Panc1 (cell line): ENCODE results near the gene ASMTL. TPM values are rescaled to one million over a fixed set of nuclear protein-coding genes. Genes with fewer than 3 reads are reported as not detected.

Source experiments
- ATAC-seq: fragments of 200-7000 bp; cut with Tn5 transposase; 2 replicates; pipeline ENCODE4 v1.9.1; 2020; ENCODE audit warnings: mild to moderate bottlenecking, moderate library complexity
- BruUV-seq: library from RNA; stranded (reverse); fragments of 400-500 nt; replicated peaks from 2 replicates; lab custom pipeline; 2021; lab: Mats Ljungman, UMichigan
- CTCF ChIA-PET: fragments of 300-600 bp; sonication (Branson Sonifier 250); formaldehyde crosslinking; loops from one replicate; lab custom pipeline; 2022; ENCODE audit warnings: antibody characterized with exemption; lab: Charles Lee
- POLR2A ChIA-PET: fragments of 300-600 bp; sonication (Branson Sonifier 250); formaldehyde crosslinking; loops from one replicate; lab custom pipeline; 2022; ENCODE audit warnings: antibody characterized with exemption; lab: Charles Lee
- DNase-seq: peaks from one replicate; pipeline ENCODE4 v3.0.0-alpha.2; 2010; ENCODE audit warnings: low read depth, low spot score
- H3K27ac ChIP-seq: 2 replicates; pipeline ENCODE4 v1.5.1; 2011; ENCODE audit warnings: mild to moderate bottlenecking, low read length, inconsistent platforms
- H3K27me3 ChIP-seq: fragments of 200-500 bp; sonication (Bioruptor generic); 2 replicates; pipeline ENCODE4 v1.6.0; 2014; ENCODE audit warnings: low read length, inconsistent platforms; ENCODE audit not compliant: control insufficient read depth, insufficient read depth
- H3K36me3 ChIP-seq: fragments of 200-500 bp; sonication (Bioruptor generic); 2 replicates; pipeline ENCODE4 v1.5.1; 2014; ENCODE audit warnings: inconsistent platforms, mild to moderate bottlenecking, low read length, moderate library complexity; ENCODE audit not compliant: control insufficient read depth, insufficient read depth
- H3K4me1 ChIP-seq: 2 replicates; pipeline ENCODE4 v1.5.1; 2011; ENCODE audit warnings: inconsistent platforms, mild to moderate bottlenecking, low read length, moderate library complexity; ENCODE audit not compliant: control insufficient read depth, insufficient read depth
- H3K4me3 ChIP-seq, 2 experiments: 2 replicates each; pipeline ENCODE4 v1.5.1; 2011 to 2012; ENCODE audit warnings: low read depth in 2 of 2, low read length in 2 of 2, mild to moderate bottlenecking in 2 of 2, inconsistent platforms in 1 of 2, moderate library complexity in 1 of 2
- H3K9me3 ChIP-seq: fragments of 200-500 bp; sonication (Bioruptor generic); 2 replicates; pipeline ENCODE4 v1.5.1; 2014; ENCODE audit warnings: low read depth, mild to moderate bottlenecking, inconsistent platforms, low read length, moderate library complexity; ENCODE audit not compliant: control insufficient read depth, insufficient read depth
- POLR2AphosphoS5 ChIP-seq: IDR thresholded peaks from 2 replicates; pipeline ENCODE4 v1.6.1; 2012; ENCODE audit warnings: mild to moderate bottlenecking, low read depth, low read length, moderate library complexity
- REST ChIP-seq, 2 experiments: IDR thresholded peaks; 2 replicates each; pipeline ENCODE4 v1.6.1; 2011 to 2012; ENCODE audit warnings: low read depth in 2 of 2, control low read depth in 1 of 2, low read length in 1 of 2, mild to moderate bottlenecking in 1 of 2, moderate library complexity in 1 of 2; ENCODE audit not compliant: insufficient read depth in 1 of 2
- SIN3A ChIP-seq: IDR thresholded peaks from 2 replicates; pipeline ENCODE4 v1.6.1; 2012; ENCODE audit warnings: low read depth, mild to moderate bottlenecking, low read length, moderate library complexity, borderline replicate concordance; ENCODE audit not compliant: insufficient read depth
- TCF7L2 ChIP-seq: IDR thresholded peaks from 2 replicates; pipeline ENCODE4 v1.6.1; 2011; ENCODE audit warnings: mild to moderate bottlenecking, low read depth, low read length, inconsistent platforms
- in situ Hi-C: cut with HindIII; loops from 2 replicates; pipeline ENCODE4 v1.10.0; 2016; ENCODE audit warnings: low sequenced_read_pairs, low pct_unique_long_range_greater_than_20kb
- intact Hi-C: fragments of 100-400 bp; cut with micrococcal nuclease; formaldehyde crosslinking; loops from one replicate; pipeline ENCODE4 v1.10.0; 2022; ENCODE audit not compliant: unreplicated experiment
- total RNA-seq: library from RNA; stranded (reverse); gene quantifications from one replicate; pipeline ENCODE4 v1.2.1, GENCODE V29; 2021; ENCODE audit not compliant: unreplicated experiment
- TF ChIP-seq, protein P1 (sequence below): fragments of 450-650 bp; IDR thresholded peaks from 2 replicates; pipeline ENCODE4 v1.5.1; 2017; ENCODE audit warnings: mild to moderate bottlenecking

ASMTL gene
- total RNA-seq, 1 experiment from 2014 or later, result 16.5 TPM

GRCh38 chrX:1442724-1443367 is 9.9 kb downstream of the ASMTL start:
- Histone ChIP-seq H3K9me3 (no peaks in the 10 kb centered on the region), H3K4me1 (no peaks in the 10 kb centered on the region), H3K27me3 (no peaks in the 10 kb centered on the region), H3K27ac (no peak overlapping the region), H3K36me3 (no peaks in the 10 kb centered on the region), H3K4me3 (no peak overlapping the region)
- intact Hi-C loops (no loop called here), in situ Hi-C loops (no loop called here)
- ChIA-PET CTCF (no interaction called here), POLR2A (no interaction called here)
- BruUV-seq, result no TSS peak
- TF ChIP-seq POLR2AphosphoS5, result no peak
- TF ChIP-seq, protein P1, sequence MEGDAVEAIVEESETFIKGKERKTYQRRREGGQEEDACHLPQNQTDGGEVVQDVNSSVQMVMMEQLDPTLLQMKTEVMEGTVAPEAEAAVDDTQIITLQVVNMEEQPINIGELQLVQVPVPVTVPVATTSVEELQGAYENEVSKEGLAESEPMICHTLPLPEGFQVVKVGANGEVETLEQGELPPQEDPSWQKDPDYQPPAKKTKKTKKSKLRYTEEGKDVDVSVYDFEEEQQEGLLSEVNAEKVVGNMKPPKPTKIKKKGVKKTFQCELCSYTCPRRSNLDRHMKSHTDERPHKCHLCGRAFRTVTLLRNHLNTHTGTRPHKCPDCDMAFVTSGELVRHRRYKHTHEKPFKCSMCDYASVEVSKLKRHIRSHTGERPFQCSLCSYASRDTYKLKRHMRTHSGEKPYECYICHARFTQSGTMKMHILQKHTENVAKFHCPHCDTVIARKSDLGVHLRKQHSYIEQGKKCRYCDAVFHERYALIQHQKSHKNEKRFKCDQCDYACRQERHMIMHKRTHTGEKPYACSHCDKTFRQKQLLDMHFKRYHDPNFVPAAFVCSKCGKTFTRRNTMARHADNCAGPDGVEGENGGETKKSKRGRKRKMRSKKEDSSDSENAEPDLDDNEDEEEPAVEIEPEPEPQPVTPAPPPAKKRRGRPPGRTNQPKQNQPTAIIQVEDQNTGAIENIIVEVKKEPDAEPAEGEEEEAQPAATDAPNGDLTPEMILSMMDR, result no peak
- no peak for TF ChIP-seq REST (IDR thresholded peaks at IDR 0.05; ENCODE audit: insufficient read depth in 1 of 2, low read depth in 2 of 2, low read length in 1 of 2)
- TF ChIP-seq SIN3A, result no peak
- TF ChIP-seq TCF7L2, result no peak
- no peak for DNase-seq
- no peak for ATAC-seq

DNA sequence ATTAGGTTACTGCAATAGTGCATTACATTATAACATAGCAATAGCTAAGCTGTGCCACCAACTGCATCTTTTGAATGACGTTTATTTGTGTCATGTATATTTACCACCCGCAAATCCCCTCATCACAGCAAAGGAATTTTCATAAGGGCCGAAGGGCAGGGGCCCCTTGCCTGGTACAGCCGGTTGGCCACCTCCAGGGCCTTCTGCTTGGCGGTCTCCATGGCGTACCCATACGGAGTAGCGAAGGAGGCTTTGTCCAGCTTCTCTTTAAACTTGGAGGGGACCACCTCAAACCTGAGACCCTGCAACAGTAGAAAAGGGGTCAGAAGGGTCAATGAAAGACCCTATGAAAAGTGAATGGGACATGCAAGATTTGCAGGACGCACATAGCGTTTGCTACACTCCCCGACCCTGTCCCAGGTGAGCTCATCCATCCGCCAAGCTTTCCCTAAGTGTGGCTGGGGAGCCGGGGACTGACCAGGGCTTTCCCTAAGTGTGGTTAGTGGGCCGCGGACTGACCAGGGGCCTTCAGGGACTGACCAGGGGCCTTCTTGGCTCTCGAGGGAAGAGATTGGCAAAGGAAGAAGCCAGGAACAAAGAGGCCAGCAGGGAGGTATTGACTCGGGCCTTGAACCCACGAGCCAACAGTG is 10.6 kb downstream of the ASMTL start:
- no peak for TF ChIP-seq REST (IDR thresholded peaks at IDR 0.05; ENCODE audit: insufficient read depth in 1 of 2, low read depth in 2 of 2, low read length in 1 of 2)
- TF ChIP-seq, protein P1, result no peak
- no peak for TF ChIP-seq POLR2AphosphoS5
- TF ChIP-seq TCF7L2, result no peak
- TF ChIP-seq SIN3A, result no peak

More for the DNA sequence above, 10.6 kb downstream of the ASMTL start:
- H3K27me3 ChIP-seq, result no peaks in the 10 kb centered on the region
- no peaks in the 10 kb centered on the region for H3K4me1 ChIP-seq
- CTCF ChIA-PET, result no interaction called here
- DNase-seq, result no peak
- in situ Hi-C loops, result no loop called here
- no peak overlapping the region for H3K4me3 ChIP-seq
- intact Hi-C loops, result no loop called here
- H3K27ac ChIP-seq, result no peak overlapping the region
- H3K36me3 ChIP-seq, result no peaks in the 10 kb centered on the region
- no TSS peak for BruUV-seq
- H3K9me3 ChIP-seq, result no peaks in the 10 kb centered on the region
- POLR2A ChIA-PET, result no interaction called here
- no peak for ATAC-seq
